ENCODE measurements around the gene ANO1.
A peak's percentile ranks its signal among the peaks of the same experiment; 100 is the strongest.
"Not testable (repeated sequence)": the region's sequence is repeated elsewhere in the genome, so short reads cannot be mapped to it uniquely, and the experiment has no call there.

ANO1 gene

DNA sequence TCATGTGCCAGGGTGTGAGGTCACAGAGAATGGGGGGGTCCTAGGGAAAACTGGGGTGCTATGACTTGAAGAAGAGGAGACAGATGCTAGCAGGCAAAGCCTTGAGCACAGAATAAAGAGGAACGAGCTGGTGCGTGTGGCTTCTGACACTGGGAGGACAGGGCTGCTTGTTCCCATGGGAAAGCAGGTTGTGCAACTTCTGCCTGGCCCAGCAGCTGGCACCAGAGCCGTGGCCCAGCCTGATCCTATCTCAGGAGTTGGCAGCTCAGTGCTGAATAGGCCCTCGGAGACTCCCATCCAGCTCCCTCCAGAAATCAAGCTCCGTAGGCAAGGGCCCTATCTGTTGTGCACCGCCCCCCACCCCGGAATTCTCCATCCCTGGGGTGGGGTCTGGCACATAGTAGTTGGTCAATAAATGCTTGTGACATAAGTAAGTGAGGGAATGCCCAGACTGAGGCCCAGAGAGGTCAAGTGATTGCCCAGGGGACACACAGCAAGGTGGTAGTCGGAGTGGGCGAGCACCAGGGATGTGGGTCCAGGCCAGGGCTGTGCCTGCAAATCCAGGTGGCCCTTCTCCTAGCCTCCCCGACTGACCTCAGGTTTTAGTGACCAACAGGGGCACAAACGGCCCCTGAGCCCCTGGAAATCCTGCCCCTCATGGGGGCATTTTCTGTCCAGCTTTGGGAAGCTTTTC, 105.5 kb downstream of the ANO1 start:
- DNase-seq (ENCODE audit: insufficient read length, low spot score): no peak
- FAIRE-seq: no peak

DNA sequence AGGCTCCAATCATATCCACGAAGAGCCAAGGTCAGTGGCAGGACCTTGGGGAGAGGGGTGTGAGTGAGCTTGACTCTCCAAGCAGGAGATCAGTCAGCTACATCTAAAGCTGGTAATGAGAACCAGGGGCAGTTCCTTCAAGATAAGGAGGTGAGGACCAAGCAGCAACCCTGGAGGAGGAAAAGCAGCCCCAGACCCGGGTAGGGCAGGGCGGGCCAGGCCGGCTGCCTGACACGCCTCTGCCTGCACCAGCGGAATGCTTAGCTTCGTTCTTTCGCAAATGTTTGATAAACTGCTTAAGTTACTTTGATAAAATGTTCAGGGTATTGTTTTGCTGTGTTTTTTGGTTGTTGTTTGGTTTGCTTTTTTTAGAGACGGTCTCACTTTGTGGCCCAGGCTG, 106.3 kb downstream of the ANO1 start:
- no peak for DNase-seq (ENCODE audit: insufficient read length, low spot score)
- no peak for FAIRE-seq

DNA sequence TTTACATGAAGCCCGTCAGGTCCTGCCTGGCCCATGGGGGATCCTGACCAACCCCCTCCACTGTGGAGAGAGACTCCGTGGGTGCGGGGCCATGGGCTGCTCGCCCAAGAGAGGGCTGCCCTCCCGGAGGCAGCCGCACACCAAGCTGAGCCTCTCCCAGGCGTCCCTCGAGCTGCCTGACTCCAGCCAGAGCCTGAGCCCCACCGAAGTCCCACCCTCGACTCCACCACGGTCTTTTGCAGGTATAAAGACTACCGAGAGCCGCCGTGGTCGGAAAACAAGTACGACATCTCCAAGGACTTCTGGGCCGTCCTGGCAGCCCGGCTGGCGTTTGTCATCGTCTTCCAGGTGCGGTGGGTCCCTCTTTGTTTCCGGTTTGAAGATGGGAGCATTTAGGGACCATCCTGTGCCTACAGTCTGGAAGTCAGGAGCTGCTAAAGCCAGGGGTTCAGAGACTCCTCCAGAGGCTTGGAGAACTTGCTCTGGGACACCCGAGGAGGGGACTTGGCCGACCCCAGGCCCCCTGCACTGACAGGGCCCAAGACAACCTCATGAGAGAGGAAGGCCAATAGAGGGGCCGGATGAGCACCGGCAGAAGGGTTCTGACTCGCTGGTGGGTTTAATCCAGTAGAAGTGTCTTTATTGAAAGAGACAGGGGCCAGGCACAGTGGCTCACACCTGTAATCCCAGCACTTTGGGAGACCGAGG, 107.4 kb downstream of the ANO1 start:
- DNase-seq (ENCODE audit: insufficient read length, low spot score) (no peak), FAIRE-seq (no peak)

DNA sequence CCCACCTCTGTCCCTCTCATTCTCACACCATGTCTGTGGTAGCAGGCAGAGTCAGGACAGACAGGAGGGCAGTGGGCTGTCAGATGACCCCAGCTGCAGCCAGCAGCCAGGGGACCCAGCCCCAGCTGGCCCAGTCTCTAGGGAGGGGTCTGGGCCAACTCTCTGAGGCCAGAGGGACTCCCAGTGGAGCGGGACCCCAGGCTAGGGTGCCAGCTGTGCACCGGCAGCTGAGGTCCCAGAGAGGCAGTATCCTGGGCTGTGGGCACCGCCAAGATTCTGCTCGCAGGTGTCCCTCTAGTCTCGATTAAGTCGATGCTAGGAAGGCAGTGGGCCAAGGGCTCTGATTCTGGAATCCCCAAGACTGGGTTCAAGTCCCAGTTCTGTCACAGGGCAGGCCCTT, 108.3 kb downstream of the ANO1 start:
- no peak for DNase-seq (ENCODE audit: insufficient read length, low spot score)
- FAIRE-seq: no peak

DNA sequence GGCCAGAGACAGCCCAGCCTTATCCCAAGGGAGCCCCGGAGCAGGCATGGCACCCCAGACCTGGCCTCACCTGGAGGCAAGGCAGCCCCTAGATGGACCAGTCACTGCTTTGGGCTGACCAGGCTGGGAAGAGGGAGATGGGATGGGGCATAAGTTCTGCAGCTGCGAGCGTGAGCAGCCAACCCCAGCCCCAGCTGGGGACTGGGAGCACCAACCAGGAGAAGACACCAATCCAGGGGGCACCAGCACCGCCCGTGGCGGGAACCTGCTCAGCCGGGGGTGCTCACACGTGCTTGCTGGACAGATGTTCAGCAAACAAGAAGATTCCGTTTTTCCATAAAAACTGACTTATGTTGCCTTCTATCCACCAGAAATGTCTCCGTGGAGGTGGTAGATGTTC, 108.8 kb downstream of the ANO1 start:
- DNase-seq (ENCODE audit: insufficient read length, low spot score): no peak
- FAIRE-seq: no peak

DNA sequence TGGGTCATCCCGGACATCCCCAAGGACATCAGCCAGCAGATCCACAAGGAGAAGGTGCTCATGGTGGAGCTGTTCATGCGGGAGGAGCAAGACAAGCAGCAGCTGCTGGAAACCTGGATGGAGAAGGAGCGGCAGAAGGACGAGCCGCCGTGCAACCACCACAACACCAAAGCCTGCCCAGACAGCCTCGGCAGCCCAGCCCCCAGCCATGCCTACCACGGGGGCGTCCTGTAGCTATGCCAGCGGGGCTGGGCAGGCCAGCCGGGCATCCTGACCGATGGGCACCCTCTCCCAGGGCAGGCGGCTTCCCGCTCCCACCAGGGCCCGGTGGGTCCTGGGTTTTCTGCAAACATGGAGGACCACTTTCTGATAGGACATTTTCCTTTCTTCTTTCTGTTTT, 109.7 kb downstream of the ANO1 start:
- FAIRE-seq: no peak
- DNase-seq (ENCODE audit: insufficient read length, low spot score): no peak

DNA sequence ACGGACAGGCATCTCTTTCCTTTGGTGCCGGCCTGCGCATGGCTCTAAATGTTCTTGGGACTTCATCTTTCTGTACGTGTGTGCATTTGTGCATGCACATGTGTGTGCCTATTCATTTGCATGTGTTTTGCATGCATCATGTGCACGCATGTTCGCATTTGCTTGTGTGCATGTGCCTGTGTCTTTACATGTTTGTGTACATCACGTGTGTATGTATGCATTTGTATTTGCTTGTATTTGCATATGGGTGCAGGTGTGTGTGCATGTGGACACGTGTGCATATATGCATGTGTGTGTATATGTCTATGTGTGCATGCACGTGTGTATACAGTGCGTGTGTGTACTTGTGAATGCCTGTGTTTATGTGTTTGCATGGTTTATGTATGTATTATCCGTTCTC, 111.5 kb downstream of the ANO1 start:
- DNase-seq (ENCODE audit: insufficient read length, low spot score) (no peak), FAIRE-seq (peak; percentile 87)

DNA sequence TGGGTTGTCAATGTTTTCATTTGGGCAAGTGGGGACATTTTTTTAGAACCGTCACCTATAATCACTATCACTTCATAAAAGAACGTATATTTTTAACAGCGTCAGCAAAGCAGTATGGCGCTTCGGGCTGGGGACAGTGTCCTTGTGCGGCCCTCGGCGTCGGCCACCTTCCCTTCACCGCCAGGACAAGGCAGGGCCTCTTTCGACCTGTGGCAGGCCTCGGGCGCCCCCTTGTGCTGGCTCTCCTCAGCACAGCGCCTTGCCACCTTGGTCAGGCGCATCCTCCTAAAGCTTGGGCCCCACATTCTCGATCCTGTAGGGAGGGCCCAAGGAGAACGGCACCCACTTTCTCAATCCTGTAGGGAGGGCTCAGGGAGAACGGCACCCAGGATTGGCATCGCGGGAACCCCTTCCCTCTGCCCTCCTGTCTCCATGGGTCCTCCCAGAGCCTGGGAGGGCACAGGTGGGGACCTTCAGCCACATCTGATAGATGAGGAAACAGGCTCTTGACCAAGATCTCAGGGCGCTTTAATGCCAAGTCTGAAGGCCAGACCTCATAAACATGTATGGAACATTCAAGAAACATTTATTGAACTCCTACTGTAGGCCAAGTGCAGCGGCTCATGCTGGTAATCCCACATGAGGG, 113.5 kb downstream of the ANO1 start:
- peak; percentile 92 for FAIRE-seq
- DNase-seq (ENCODE audit: insufficient read length, low spot score): peak; percentile 84

DNA sequence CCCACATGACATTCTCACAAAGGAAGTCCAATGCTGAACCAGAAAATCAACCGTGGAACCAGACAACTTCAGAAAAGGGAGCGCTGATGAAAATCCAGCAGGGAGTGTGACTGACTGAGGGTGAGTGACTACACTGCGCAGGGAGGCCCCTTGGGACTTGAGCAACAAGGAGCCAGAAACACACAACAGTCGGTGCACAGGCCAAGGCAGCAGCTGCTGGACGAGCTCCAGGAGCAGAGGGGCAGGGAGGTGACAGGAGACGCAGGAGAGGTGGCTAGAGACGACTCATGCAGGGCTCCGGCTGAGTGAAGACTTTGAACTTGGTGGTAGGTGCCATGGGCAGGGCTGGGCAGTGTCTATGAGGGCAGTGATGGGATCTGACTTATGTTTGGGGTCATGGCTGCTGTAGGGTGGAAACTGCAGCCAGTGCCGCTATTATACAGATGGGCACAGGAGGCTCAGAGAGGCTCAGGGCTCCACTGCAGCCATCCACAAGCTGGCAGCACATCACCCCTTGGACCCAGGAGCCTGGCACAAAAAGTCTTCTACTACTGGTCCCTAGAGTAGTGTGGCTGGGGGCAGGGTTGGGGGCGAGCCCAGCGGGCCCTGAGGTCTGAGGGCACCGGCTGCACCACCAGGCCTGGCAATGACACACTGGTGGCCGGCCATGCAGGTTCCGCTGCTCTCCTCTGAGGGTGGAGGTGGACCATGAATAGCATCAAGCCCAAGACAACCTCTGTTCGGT, 114.7 kb downstream of the ANO1 start:
- DNase-seq (ENCODE audit: insufficient read length, low spot score) (no peak), FAIRE-seq (peak; percentile 28)

DNA sequence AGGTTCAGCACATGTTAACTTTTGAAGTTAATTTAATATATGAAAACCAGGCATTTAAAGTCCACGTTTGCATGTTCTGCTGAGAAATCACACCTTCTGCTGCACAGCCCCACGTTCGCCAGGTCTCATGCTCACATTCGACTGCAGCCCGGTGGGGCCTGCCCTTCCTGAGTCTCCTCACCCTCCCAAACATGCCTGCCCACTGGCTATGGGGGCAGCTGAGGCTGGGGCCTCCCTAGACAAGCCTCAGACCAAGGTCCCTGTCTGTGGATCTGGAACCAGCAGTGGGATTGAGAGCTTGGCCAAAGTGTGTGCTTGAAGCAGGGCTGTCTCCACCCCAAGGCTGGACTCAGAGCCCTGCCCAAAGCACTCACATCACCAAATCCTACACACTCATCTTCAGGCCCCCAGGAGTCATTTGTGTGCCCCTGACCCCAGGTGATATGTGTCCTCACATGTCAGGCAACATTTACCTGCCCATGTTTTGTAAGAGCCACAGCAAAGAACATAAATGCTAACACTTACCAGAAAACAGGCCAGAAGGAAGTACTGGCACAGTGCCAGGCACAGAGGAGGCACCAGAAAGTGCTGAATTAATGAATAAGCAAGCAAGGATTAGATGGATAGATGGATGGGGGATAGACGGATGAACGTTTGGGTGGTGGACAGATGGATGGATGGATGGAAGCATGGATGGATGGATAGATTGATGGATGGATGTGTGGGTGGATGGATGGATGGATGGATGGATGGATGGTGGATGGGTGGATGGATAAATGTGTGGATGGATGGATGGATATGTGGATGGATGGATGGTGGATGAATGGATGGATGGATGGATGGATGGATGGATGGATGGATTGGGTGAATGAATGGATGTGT, 115.5 kb downstream of the ANO1 start:
- no peak for FAIRE-seq
- no peak for DNase-seq (ENCODE audit: insufficient read length, low spot score)

DNA sequence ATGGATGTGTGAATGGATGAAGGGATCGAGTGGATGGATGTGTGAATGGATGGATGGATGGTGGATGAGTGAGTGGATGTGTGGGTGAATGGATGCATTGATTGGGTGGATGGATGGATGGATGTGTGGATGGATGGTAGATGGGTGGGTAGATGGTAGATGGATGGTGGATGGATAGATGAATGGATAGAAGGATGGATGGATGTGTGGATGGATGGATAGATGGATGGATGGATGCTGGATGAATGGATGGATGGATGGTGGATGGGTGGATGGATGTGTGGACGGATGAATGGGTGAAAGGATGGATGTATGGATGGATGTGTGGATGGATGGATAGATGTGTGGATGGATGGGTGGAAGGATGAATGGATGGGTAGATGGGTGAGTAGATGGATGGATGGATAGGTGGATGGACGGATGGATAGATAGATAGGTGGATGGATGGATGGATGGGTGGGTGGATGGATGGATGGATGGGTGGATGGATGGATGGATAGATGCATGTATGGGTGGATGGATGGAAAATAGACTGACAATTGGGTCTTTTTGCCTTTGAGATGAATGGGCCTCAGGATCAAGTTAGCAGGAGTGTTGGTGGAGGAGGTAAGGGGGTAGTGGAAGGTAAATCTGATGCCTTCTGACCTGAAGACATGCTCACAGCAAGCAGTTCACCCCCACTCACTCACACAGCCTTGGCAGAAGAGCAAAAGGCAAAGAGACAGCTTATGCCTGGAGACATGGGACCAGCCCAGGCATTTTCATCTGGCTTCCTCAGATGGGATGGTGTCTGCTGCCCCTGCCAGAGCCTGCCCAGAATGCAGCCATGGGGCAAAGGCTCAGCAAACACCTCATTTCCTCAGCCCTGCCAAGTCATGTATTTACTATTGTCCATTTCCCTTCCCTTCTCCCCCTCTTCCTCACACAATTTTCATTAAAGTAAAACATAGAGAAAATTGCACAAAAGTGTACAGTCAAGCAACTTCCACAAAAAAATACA, 117.0 kb downstream of the ANO1 start:
- FAIRE-seq: peak; percentile 90
- DNase-seq (ENCODE audit: insufficient read length, low spot score): no peak

DNA sequence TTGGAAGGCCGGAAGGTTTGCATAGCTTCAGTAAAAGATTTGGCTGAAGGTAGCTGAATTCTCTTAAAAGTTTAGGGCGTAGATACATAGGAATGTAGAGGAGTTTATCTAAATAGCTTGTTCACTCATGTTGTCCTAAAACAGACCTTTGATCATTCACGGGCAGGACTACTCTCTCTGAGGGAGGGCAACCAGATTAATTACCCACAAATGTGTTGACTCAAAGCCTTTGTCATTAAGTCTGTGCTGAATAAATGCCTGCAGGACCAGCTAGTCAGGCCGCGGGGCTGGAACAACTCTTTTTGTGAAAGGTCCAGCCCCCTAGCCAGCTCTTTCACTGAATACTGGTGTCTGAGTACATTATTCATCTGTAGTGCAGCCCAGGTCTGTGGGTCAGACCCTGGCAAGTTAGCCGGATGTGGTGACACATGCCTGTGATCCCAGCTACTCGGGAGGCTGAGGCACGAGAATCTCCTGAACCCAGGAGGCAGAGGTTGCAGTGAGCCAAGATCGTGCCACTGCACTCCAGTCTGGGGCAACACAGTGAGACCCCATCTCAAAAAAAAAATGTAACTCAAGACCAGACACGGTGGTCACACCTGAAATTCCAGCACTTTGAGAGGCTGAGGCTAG, 122.2 kb downstream of the ANO1 start:
- no peak for FAIRE-seq
- no peak for DNase-seq (ENCODE audit: insufficient read length, low spot score)

DNA sequence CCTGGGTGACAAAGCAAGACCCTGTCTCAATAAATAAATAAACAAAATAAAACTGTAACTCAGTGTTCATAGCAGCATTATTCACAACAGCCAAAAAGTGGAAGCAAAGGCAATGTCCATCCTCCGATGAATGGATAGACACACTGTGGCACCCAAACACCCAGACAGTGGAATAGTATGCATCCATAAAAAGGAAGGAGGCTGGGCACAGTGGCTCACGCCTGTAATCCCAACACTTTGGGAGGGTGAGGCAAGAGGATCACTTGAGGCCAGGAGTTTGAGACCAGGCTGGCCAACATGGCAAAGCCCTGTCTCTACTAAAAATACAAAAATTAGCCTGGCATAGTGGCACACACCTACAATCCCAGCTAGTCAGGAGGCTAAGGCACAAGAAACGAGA, 122.9 kb downstream of the ANO1 start:
- not testable (repeated sequence) for FAIRE-seq; DNase-seq (ENCODE audit: insufficient read length, low spot score)

DNA sequence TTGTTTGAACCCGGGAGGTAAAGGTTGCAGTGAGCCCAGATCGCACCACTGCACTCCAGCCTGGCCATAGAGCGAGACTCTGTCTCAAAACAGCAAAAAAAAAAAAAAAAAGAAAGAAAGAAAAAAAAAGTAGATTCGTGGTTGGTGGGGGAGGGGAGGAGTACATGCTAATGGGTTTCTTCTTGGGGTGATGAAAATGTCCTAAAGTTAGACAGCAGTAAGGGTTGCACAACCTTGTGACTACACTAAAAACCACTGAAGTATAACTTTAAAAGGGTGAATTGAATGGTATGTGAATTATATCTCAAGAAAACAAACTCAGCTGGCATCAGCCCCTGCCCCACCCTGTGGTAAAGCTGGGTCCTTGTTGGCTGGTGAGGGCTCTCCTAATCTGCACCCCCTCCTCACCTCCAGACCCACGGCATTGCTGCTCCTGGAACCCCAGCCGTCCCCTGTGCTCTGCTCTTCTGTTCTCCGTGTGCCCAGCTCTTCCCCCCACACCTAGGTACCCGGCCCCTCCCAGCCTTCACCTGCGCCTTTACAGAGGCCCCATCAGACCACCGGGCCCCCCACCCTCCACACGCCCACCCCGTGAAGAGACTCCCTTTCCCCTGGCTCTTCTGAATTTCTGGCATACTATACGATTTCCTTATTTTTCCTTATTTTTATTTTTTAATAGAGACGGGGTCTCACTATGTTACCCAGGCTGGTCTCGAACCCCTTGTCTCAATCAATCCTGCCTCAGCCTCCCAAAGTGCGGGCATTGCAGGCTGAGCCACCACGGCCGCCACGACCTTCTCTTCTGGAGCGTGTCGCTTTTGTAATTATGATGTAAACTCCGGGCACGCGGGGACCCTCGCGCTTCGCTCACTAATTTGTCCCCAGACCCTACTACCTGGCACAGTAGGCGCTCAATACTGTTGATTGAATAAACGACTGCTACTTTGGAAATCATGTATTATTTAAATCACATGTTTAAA, 124.1 kb downstream of the ANO1 start:
- FAIRE-seq (no peak), DNase-seq (ENCODE audit: insufficient read length, low spot score) (no peak)

DNA sequence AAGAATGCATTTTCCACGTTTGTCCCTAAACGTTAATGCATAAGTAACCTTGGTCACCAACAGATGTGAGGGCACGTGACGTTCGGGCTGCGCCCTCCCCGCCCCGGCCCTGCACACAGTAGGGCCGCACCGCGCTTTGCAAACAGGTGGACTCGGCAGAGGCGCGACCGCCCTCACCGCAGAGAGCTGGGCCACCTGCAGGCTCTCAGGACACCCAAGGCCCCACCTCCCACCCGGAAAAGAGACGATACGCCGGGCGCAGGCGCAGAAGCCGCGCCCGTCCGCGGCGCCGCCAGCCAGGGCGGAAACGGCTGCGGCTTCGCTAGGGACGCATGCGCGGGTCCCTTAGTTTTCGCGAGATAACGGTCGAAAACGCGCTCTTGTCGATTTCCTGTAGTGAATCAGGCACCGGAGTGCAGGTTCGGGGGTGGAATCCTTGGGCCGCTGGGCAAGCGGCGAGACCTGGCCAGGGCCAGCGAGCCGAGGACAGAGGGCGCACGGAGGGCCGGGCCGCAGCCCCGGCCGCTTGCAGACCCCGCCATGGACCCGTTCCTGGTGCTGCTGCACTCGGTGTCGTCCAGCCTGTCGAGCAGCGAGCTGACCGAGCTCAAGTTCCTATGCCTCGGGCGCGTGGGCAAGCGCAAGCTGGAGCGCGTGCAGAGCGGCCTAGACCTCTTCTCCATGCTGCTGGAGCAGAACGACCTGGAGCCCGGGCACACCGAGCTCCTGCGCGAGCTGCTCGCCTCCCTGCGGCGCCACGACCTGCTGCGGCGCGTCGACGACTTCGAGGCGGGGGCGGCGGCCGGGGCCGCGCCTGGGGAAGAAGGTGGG, 125.0 kb downstream of the ANO1 start, which contains the start of gene FADD:
Gene FADD, plus strand, starts transcription at position 377 of the 831 bp plus-strand sequence. Its CDS starts 164 bp downstream, at position 541.
- DNase-seq (ENCODE audit: insufficient read length, low spot score) (peak; percentile 96), FAIRE-seq (peak; percentile 51)

DNA sequence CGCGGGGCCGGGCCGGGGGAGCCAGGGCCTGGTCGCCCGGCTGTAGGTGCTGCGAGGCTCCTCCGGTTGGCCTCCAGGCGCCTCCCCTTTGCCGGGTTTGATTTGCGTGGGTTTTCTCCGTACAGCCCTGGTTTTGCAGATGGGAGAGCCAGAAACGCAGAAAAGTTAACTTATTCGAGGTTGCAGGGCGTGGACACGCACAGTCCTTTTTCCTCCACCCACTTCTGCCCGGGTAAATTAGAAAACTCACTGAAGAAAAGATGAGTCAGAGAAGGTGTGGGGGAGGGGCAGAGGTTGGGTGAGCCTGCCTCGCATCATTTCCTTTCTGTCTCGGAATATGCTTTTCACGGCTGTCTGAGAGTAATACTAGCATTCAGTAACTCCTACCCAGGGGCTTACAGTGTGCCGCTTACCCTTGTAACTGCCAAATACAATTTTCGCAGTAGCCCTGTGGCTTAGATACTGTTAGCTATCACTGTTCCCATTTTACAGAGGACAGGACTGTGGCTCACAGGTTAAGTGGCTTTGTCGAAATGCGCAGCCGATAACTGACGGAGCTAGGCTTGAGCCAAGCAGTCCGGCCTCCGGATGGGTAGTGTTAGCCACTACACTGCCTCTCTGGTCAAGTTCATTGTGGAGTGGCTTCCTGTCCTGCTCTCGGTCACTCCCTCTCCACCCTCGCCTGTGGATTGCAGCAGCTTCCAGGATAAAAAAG, 125.8 kb downstream of the ANO1 start:
- FAIRE-seq (no peak), DNase-seq (ENCODE audit: insufficient read length, low spot score) (peak; percentile 72)
